Mesothelial cell of epicardium (in vitro differentiated cells): ENCODE measurements around the gene APBB1. TPM values are rescaled to one million over a fixed set of nuclear protein-coding genes. Genes with fewer than 3 reads are reported as not detected.

Source experiments
- DNase-seq, 2 experiments: peaks; one replicate each; pipeline ENCODE4 v3.0.0; 2021; ENCODE audit warnings: low spot score in 2 of 2; ENCODE audit not compliant: unreplicated experiment in 2 of 2
- H3K27ac Mint-ChIP-seq: 2 replicates; pipeline ENCODE4 v1.8.0; 2021; ENCODE audit warnings: mixed read lengths
- H3K27me3 Mint-ChIP-seq: 2 replicates; pipeline ENCODE4 v1.8.0; 2021; ENCODE audit warnings: low read depth, mixed read lengths
- H3K36me3 Mint-ChIP-seq: 2 replicates; pipeline ENCODE4 v1.8.0; 2021; ENCODE audit warnings: mixed read lengths
- H3K4me1 Mint-ChIP-seq: 2 replicates; pipeline ENCODE4 v1.8.0; 2021; ENCODE audit warnings: mixed read lengths
- H3K4me3 Mint-ChIP-seq: 2 replicates; pipeline ENCODE4 v1.8.0; 2021; ENCODE audit warnings: mild to moderate bottlenecking, moderate library complexity, mixed read lengths
- H3K9me3 Mint-ChIP-seq: 2 replicates; pipeline ENCODE4 v1.8.0; 2021; ENCODE audit warnings: mixed read lengths
- total RNA-seq: library from RNA; stranded (reverse); gene quantifications from 3 replicates; pipeline ENCODE4 v1.2.1, GENCODE V29; 2021
- TF ChIP-seq, protein P1 (sequence below): fragments of 200-600 bp; sonication (generic); IDR thresholded peaks from one replicate; pipeline ENCODE4 v1.5.0; 2021; ENCODE audit warnings: antibody characterized with exemption; ENCODE audit not compliant: unreplicated experiment

The APBB1 gene
- total RNA-seq, 1 donor from 2014 or later = 62.4 TPM

DNA sequence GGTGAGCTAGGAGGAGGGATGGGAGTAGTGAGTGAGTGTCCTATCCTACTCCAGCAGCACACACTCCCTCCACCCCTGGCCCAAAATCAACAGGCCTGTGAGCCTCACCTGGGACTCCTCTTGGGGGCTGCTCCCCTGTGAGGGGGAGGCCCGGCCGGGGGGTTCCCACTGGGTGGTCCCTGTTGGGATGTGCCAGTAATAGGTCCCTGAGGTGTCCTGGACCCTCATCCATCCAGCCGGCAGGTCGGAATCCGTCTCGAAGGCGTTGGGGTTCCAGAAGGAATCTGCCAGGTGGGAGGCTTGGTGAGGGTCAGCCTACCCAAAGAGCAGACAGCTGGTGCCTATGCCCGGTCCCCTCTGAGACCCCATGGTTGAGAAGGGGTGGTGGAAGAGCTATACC is 15.4 kb downstream of the APBB1 start:
- Mint-ChIP-seq H3K9me3 (no peaks in the 10 kb centered on the region), H3K36me3 (peaks cover 11% of the 10 kb centered on the region), H3K4me1 (no peaks in the 10 kb centered on the region), H3K27me3 (no peaks in the 10 kb centered on the region), H3K27ac (no peak overlapping the region), H3K4me3 (no peak overlapping the region)
- no peak for DNase-seq
- TF ChIP-seq, protein P1, sequence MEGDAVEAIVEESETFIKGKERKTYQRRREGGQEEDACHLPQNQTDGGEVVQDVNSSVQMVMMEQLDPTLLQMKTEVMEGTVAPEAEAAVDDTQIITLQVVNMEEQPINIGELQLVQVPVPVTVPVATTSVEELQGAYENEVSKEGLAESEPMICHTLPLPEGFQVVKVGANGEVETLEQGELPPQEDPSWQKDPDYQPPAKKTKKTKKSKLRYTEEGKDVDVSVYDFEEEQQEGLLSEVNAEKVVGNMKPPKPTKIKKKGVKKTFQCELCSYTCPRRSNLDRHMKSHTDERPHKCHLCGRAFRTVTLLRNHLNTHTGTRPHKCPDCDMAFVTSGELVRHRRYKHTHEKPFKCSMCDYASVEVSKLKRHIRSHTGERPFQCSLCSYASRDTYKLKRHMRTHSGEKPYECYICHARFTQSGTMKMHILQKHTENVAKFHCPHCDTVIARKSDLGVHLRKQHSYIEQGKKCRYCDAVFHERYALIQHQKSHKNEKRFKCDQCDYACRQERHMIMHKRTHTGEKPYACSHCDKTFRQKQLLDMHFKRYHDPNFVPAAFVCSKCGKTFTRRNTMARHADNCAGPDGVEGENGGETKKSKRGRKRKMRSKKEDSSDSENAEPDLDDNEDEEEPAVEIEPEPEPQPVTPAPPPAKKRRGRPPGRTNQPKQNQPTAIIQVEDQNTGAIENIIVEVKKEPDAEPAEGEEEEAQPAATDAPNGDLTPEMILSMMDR = no peak

DNA sequence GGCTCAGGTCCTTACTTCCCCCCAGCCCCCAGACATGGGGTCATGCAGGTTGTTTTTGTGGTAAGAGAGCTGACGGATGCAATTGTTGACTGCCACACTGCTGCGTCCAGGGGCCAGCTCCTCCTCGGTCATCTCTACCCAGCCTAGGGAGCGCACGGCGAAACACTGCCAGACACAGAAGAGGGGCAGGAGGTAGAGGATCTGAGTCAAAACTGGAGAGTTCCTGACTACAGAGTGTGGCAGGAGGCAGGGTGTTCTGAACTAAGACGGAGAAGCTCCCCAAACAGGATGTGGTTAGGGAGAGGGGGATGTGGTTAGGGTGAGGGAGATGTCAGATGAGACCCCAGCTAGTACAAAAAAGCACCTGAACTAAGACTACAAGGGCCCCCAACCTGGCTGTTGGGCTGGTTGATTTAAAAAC is 16.3 kb downstream of the APBB1 start:
- H3K36me3 Mint-ChIP-seq = peaks cover 10% of the 10 kb centered on the region
- no peaks in the 10 kb centered on the region for H3K9me3 Mint-ChIP-seq
- no peaks in the 10 kb centered on the region for H3K27me3 Mint-ChIP-seq
- H3K4me3 Mint-ChIP-seq = no peak overlapping the region
- H3K4me1 Mint-ChIP-seq = peaks cover 6% of the 10 kb centered on the region
- no peak for DNase-seq
- H3K27ac Mint-ChIP-seq = no peak overlapping the region
- TF ChIP-seq, protein P1 = no peak

DNA sequence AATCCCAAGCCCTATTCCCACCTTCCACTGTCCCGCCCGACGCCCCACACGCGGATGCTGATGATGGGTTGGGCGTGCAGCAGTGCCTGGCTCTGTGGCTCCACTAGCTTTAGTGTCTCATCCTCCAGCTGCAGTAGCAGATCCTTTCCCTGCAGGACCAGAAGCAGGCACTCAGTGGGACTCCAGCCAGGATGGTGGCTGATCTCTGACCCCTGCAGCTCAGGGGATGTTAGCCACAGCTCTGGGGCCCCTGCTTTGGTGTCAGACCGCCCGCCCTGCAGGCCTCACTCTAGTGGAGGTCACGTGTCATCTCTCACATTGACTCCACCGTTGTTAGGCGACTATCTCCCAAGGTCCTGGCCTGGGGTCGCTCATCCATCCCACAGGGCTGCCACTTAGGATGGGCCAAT is 16.8 kb downstream of the APBB1 start:
- TF ChIP-seq, protein P1 = no peak
- no peak for DNase-seq
- H3K27ac Mint-ChIP-seq = no peak overlapping the region
- H3K9me3 Mint-ChIP-seq = no peaks in the 10 kb centered on the region
- H3K4me1 Mint-ChIP-seq = peaks cover 11% of the 10 kb centered on the region
- peaks cover 10% of the 10 kb centered on the region for H3K36me3 Mint-ChIP-seq
- H3K27me3 Mint-ChIP-seq = no peaks in the 10 kb centered on the region
- H3K4me3 Mint-ChIP-seq = no peak overlapping the region

DNA sequence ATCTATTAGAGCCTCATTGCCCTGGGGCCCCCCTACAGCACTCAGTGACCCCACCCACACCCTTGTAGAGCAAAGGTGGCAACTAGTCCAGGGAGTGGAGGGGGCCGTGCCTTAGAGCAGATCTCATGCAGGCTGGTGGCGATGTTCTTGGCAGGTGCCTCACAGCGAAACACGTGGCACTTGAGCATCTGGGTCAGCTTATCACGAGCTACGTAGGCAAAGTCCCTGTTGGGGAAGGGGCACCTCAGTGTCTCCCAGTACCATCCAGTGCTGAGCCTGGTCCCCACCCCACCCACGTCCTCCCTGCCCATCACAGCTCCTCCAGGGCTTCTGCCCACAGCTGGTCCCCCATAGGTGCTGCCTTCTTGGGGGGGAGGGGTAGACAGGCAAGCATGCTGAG is 17.4 kb downstream of the APBB1 start:
- Mint-ChIP-seq H3K4me1 (peaks cover 15% of the 10 kb centered on the region), H3K36me3 (peaks cover 10% of the 10 kb centered on the region)

DNA sequence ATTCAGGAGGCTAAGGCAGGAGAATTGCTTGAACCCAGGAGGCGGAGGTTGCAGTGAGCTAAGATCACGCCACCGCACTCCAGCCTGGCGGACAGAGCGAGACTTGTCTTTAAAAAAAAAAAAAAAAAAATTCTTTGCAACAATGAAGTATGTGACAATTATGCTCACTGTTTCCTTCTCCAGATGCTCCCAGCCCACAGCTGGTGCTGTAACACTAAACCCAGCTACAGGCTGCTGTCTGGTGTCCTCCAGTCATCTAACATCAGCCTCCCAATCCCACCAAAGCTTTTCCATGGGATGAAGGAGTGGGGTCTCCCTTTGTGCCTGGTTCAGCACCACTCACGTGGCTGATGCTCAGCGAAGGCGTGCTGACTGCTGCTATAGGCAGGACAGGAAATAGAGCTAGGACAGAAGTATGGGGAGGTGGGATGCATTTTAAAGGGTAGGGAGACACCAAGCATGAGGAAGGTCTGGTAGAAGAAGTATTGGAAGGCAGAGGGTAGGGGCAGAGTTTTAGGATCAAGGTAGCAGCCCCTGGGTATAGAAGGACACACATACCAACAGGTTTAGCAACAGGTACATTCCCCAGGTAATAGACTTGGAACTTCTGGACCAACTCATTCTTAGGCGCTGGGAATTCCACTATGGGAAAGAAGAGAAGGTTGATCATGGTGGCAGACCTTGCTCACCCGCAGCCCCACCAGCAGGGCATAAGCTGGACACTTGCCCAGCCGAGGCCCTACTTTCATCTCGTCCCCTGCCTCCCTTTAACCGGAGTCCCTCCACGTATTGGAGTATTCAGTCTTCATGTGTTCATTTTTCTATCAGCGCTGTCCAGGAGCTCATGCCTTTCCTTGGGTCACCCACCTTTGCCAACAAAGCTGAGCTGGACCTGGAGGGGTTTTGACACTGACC is 18.2 kb downstream of the APBB1 start:
- Mint-ChIP-seq H3K4me3 (no peak overlapping the region), H3K27ac (no peak overlapping the region), H3K36me3 (peaks cover 13% of the 10 kb centered on the region), H3K27me3 (no peaks in the 10 kb centered on the region), H3K4me1 (peaks cover 15% of the 10 kb centered on the region), H3K9me3 (no peaks in the 10 kb centered on the region)
- TF ChIP-seq, protein P1 = no peak
- no peak for DNase-seq

More for the DNA sequence above, 17.4 kb downstream of the APBB1 start:
- Mint-ChIP-seq H3K9me3 (no peaks in the 10 kb centered on the region), H3K27ac (no peak overlapping the region), H3K4me3 (no peak overlapping the region), H3K27me3 (no peaks in the 10 kb centered on the region)
- TF ChIP-seq, protein P1 = no peak
- DNase-seq = no peak
